Measurements from ENCODE around the gene INKA1. TPM values are rescaled to one million over a fixed set of nuclear protein-coding genes. Genes with fewer than 3 reads are reported as not detected.
"Not testable (repeated sequence)": the region's sequence is repeated elsewhere in the genome, so short reads cannot be mapped to it uniquely, and the experiment has no call there.

INKA1 gene
- total RNA-seq, 1 experiment from 2014 or later, result 1.4 TPM

- Histone ChIP-seq H3K56ac (ENCODE audit: insufficient read length, low read depth, low read length) (no peak overlapping the region), H4K91ac (ENCODE audit: insufficient read length, low read depth, low read length) (no peak overlapping the region), H3K4me2 (ENCODE audit: insufficient read depth, insufficient read length, low read length) (no peak overlapping the region), H4K20me1 (ENCODE audit: control insufficient read depth, insufficient read depth, insufficient read length) (no peaks in the 10 kb centered on the region), H2BK120ac (ENCODE audit: low read depth, low read length, poor library complexity, severe bottlenecking) (no peak overlapping the region), H3T11ph (ENCODE audit: low read length) (no peak overlapping the region), H3K9ac (ENCODE audit: extremely low read depth, insufficient read length, low read length) (no peak overlapping the region), H2BK5ac (ENCODE audit: insufficient read length, low read length) (no peak overlapping the region), H2BK20ac (ENCODE audit: low read depth, low read length, poor library complexity, severe bottlenecking) (no peak overlapping the region), H4K8ac (replicated peaks; ENCODE audit: insufficient read length, low read depth, low read length) (no peak overlapping the region), H3K79me1 (ENCODE audit: insufficient read depth, low read depth, low read length, poor library complexity, severe bottlenecking) (peaks cover 15% of the 10 kb centered on the region), H3K79me2 (ENCODE audit: insufficient read depth, low read length) (peaks cover 10% of the 10 kb centered on the region; the same call in 1 of the 2 replicates), H3K23ac (ENCODE audit: insufficient read length, low read depth, low read length) (no peak overlapping the region), H3K23me2 (ENCODE audit: insufficient read length, low read depth, low read length, poor library complexity, severe bottlenecking) (no peaks in the 10 kb centered on the region), H2BK15ac (ENCODE audit: low read depth, low read length) (no peak overlapping the region), H3K27ac (ENCODE audit: insufficient read length, low read depth, low read length) (no peak overlapping the region), H3K9me3 (ENCODE audit: control insufficient read depth, low read depth, low read length) (no peaks in the 10 kb centered on the region), H3K27me3 (ENCODE audit: insufficient read depth, low read length) (no peaks in the 10 kb centered on the region), H3K4me1 (ENCODE audit: insufficient read depth, low read length) (no peaks in the 10 kb centered on the region), H2AFZ (ENCODE audit: low read length) (no peak overlapping the region), H3K18ac (ENCODE audit: insufficient read length, low read depth, low read length) (no peak overlapping the region), H3K4ac (ENCODE audit: low read depth, low read length) (no peak overlapping the region), H2AK5ac (ENCODE audit: insufficient read length, low read length) (no peak overlapping the region), H3K14ac (ENCODE audit: insufficient read depth, low read length) (no peak overlapping the region), H4K5ac (ENCODE audit: insufficient read length, low read depth, low read length) (no peak overlapping the region), H2BK12ac (ENCODE audit: insufficient read length, low read depth, low read length) (no peak overlapping the region)
- TF ChIP-seq CTCF (conservative IDR thresholded peaks at IDR 0.05), result no peak
- WGBS (ENCODE audit: extremely low coverage, insufficient read length, low lambda C conversion rate), result no CpG with 5 or more reads among the region's 3 CpGs
- no peaks in the 10 kb centered on the region for H3K4me1 Mint-ChIP-seq
- H3K36me3 Mint-ChIP-seq (ENCODE audit: insufficient read depth in 1 of 3, low read depth in 3 of 3), result peaks cover 10 to 23% (median 22%) of the 10 kb centered on the region in 3 experiments; a peak in 6 of 7 replicates
- H3K27me3 Mint-ChIP-seq (ENCODE audit: low read depth), result no peaks in the 10 kb centered on the region
- peak overlapping the region in 1 of 3 experiments; percentile 34; a peak in 3 of 7 replicates for H3K27ac Mint-ChIP-seq
- DNase-seq, result no peak
- no peaks in the 10 kb centered on the region for H3K9me3 Mint-ChIP-seq
- no peak overlapping the region for H3K4me3 Mint-ChIP-seq
These were observed 27.5 kb upstream of the INKA1 start for GRCh38 chr3:49775538-49775937.

- not testable (repeated sequence) for H3K14ac ChIP-seq (ENCODE audit: insufficient read depth, low read length); H3K27me3 ChIP-seq (ENCODE audit: insufficient read depth, low read length); H3K27me3 Mint-ChIP-seq (ENCODE audit: low read depth); H3K4me1 ChIP-seq (ENCODE audit: insufficient read depth, low read length); H3K9me3 ChIP-seq (ENCODE audit: control insufficient read depth, low read depth, low read length); H2BK12ac ChIP-seq (ENCODE audit: insufficient read length, low read depth, low read length); H4K8ac ChIP-seq (replicated peaks; ENCODE audit: insufficient read length, low read depth, low read length); H3K9ac ChIP-seq (ENCODE audit: extremely low read depth, insufficient read length, low read length); H2BK15ac ChIP-seq (ENCODE audit: low read depth, low read length); H3K4ac ChIP-seq (ENCODE audit: low read depth, low read length); H2BK120ac ChIP-seq (ENCODE audit: low read depth, low read length, poor library complexity, severe bottlenecking); H3T11ph ChIP-seq (ENCODE audit: low read length); H3K27ac ChIP-seq (ENCODE audit: insufficient read length, low read depth, low read length); H3K4me1 Mint-ChIP-seq; H3K4me2 ChIP-seq (ENCODE audit: insufficient read depth, insufficient read length, low read length); H3K27ac Mint-ChIP-seq; H2AFZ ChIP-seq (ENCODE audit: low read length); H3K56ac ChIP-seq (ENCODE audit: insufficient read length, low read depth, low read length); H3K4me3 Mint-ChIP-seq; H4K20me1 ChIP-seq (ENCODE audit: control insufficient read depth, insufficient read depth, insufficient read length); H3K23me2 ChIP-seq (ENCODE audit: insufficient read length, low read depth, low read length, poor library complexity, severe bottlenecking); H2BK20ac ChIP-seq (ENCODE audit: low read depth, low read length, poor library complexity, severe bottlenecking); H4K5ac ChIP-seq (ENCODE audit: insufficient read length, low read depth, low read length); DNase-seq; H2BK5ac ChIP-seq (ENCODE audit: insufficient read length, low read length); H2AK5ac ChIP-seq (ENCODE audit: insufficient read length, low read length); H3K9me3 Mint-ChIP-seq; H3K23ac ChIP-seq (ENCODE audit: insufficient read length, low read depth, low read length); H4K91ac ChIP-seq (ENCODE audit: insufficient read length, low read depth, low read length); H3K18ac ChIP-seq (ENCODE audit: insufficient read length, low read depth, low read length)
- peaks cover 10 to 25% (median 23%) of the 10 kb centered on the region in 3 experiments; a peak in 6 of 7 replicates for H3K36me3 Mint-ChIP-seq (ENCODE audit: insufficient read depth in 1 of 3, low read depth in 3 of 3)
- Histone ChIP-seq H3K79me2 (ENCODE audit: insufficient read depth, low read length) (peaks cover 10% of the 10 kb centered on the region; the same call in 1 of the 2 replicates), H3K79me1 (ENCODE audit: insufficient read depth, low read depth, low read length, poor library complexity, severe bottlenecking) (peaks cover 15% of the 10 kb centered on the region)
- no CpG with 5 or more reads among the region's 8 CpGs for WGBS (ENCODE audit: extremely low coverage, insufficient read length, low lambda C conversion rate)
These were observed 27.0 kb upstream of the INKA1 start for GRCh38 chr3:49776101-49776500.
